Activated CD4-positive, alpha-beta T cell treated with anti-CD3 and anti-CD28 coated beads for 1 hour (primary cell): Measurements from ENCODE around the gene KCNF1.
"Not testable (repeated sequence)": the region's sequence is repeated elsewhere in the genome, so short reads cannot be mapped to it uniquely, and the experiment has no call there.

Source experiments
- DNase-seq: peaks from one replicate; pipeline ENCODE4 v3.0.0-alpha.2; 2020

The KCNF1 gene

GRCh38 chr2:10947446-10948187 lies 35.9 kb downstream of the KCNF1 start:
- DNase-seq: no peak

- DNase-seq: no peak
Observed at GRCh38 chr2:10948188-10948564, 36.4 kb downstream of the KCNF1 start.

DNA sequence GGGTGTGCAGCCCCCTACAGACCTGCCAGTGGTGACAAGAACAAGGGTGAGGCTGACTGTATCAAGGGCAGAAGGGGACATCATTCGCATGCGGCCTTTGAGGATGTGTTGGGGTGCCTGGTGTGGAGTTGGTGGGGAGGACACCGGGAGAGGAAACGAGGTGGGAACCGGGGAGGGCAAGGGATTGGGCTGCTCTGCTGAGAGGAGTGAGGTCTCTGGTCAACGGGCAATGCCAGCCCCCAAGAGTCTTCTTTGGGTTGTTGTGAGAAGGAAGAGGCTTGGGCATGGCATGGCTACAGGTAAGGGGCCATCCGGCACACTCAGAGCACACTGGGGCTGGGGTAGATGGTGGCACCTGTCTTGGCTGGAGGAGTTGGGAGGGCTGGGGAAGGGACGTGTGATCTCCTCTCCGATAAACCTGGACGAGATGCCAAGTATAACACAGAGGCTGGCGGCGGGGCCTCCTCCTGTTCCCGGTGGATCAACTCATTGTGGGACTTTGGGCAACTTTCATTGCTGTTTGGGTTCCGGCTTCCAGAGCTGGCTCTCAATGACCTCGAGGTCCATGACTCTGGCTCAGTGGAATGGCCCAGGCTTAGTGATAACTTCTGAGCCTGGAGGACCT lies 37.0 kb downstream of the KCNF1 start:
- DNase-seq: no peak

DNA sequence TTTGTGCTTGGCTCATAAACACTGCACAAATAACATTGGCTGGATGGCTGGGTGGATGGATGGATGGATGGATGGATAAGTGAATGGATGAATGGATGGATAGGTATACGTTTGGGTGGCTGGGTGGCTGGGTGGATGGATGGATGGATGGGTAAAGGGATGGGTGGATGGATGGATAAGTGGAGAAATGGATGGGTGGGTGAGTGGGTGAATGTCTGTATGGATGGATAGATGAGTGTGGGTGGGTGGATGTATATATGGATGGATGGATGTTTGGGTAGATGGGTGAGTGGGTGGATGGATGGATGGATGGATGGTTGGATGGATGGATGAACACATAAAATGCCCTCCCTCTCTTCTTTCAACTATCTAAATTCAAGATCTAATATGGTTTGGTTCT lies 38.1 kb downstream of the KCNF1 start:
- no peak for DNase-seq

DNA sequence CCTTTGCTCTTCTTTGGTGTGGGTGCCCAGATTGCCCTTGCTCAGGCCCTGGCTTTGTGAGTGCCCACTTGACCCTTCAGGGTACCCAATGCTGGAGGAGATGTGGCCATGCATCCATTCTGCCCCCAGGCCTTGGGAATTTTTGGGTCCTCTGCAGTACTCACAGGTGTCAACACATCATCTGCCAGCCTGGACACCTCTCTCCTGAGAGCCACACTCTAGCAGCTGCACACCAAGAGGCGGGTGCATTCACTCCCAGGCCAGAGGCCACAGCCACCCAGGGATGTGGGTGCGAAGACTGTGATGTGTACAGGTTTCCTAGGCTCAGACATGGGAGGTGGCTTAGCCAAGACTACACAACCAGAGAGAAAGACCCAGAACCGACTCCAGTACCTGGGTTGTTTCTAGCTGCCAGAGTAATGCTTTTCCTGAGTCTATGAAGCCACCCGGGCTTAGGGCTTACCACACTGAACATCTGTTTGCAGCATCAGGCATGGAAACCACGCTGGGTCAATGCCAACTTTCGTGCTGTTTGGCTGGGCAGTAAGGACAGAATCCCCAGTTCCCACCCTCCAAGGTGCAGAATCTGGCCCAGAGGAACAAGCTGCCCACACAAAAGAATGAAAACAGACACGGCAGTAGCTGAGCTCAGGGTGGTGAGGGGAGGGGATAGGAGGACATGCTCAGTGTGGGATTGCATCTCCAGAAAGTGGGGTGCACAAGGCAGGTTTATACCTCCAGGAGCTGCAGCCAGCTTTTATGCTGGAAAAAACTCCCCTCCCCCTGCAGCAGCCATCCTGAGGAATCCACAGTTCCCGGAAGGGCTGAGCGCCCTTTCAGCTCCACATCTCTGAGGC lies 40.1 kb downstream of the KCNF1 start:
- DNase-seq: no peak

DNA sequence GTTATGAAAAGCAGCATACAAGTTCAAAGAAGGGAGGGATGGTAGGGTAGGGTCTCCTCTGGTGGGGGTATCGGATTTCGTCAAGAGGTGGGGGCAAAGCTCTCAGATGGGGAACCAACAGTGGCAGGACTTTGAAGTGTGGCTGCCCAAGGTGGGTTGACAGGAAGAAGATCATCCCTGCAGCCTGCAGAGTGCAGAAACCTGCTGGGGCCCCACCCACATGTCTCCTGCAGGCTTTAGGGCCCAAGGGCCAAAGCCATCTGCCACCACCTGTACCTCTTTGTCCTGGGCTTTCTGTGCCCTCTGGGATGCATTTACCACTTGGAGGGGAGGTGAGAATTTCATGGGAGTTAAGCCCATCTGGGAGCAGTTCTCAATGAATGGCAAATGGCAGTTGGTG lies 42.7 kb downstream of the KCNF1 start:
- DNase-seq: no peak

- DNase-seq: no peak
Observed at GRCh38 chr2:10954856-10955818, 43.4 kb downstream of the KCNF1 start.

DNA sequence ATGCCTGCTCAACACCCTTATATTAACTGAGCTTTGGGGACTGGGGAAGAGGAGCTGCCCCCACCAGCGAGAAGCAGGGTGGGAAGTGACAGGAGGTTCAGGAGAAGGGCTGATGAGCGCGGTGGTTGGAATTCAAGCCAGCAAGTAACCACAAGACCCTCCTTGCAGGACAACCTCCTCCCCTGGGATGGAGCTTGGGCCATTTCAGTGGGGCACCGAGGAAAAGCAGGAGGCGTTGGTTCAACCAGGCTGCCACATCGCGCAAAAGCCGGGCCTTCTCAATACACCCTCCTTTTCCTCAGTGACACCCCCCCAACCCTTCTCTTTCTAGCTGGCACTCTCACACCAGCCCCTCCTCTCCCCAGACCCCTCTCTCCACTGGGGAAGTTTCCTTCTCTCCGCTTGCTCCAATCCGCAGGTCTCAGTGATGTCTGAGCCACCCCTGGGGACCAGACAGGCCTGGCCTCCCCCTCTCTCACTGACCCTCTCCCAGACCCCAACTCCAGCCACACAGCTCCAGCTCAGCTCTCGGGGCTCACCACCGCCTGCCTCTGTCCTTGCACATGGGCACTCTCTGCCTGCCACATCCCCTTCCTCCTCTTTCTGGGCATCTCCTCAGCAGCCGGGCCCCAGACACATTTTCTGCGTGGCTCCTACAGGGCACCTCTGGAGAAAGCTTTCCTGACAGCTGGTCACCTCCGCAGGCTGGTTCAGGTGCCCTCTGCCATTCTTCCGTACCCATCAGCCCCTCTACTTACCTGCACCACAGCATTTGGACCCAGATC lies 44.5 kb downstream of the KCNF1 start:
- DNase-seq: no peak

- no peak for DNase-seq
Observed at GRCh38 chr2:10957391-10957790, 45.7 kb downstream of the KCNF1 start.

GRCh38 chr2:10958452-10958851 lies 46.7 kb downstream of the KCNF1 start:
- DNase-seq: not testable (repeated sequence)

- DNase-seq: no peak
Observed at GRCh38 chr2:10960606-10961489, 49.1 kb downstream of the KCNF1 start.

GRCh38 chr2:10961490-10961875 lies 49.7 kb downstream of the KCNF1 start:
- DNase-seq: no peak

DNA sequence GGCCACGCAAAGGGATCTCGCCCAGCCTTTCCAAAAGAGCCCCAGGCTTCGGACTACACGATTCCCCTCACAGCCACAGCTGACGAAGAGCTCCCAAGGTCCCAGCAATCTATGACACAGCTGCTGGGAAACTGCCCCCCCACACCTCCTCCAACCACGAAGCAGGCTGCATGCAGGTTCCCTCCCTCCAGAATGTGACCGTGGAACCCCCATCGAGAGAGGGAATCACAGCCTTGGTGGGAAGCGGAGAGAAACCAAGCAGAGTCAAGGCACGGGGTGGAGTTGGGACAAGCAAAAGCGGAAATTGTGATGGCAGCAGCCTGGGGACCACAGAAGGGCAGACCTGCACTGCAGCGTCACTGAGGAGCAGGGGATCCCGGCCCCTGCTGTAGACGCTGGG lies 50.3 kb downstream of the KCNF1 start:
- DNase-seq: no peak

GRCh38 chr2:10963155-10963554 lies 51.4 kb downstream of the KCNF1 start:
- DNase-seq: no peak
